CD4-positive, alpha-beta T cell treated with Interleukin-21 for 1 hour (primary cell): Measurements from ENCODE around the gene GPR34.
A peak's percentile ranks its signal among the peaks of the same experiment; 100 is the strongest.
"Not testable (repeated sequence)": the region's sequence is repeated elsewhere in the genome, so short reads cannot be mapped to it uniquely, and the experiment has no call there.

Source experiments
- DNase-seq: peaks from one replicate; pipeline ENCODE4 v3.0.0-alpha.2; 2020

GPR34 gene

DNA sequence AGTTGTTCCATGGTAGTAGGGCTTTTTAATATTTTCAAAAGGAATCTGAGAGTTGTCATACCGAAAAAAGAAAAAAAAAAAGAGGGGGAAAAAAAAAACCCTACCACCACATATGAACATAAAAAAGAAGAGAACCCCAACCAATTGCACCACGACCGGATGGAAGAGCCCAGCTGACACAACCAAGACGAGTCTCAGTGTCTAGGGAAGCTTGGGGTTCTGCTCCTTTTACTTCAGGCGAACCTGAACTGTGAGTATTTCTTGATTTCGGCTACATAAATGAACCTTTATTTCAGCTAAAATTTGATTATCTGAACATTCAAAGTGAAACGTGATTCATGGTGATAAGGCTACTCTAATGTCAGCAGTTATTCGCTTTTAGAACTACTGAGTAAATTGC is at the start of gene GPR34:
GPR34 (plus strand) TSS at position 139 of the 400 bp plus-strand sequence. CDS start 6,661 bp downstream, outside the sequence.
- peak; percentile 6 for DNase-seq

DNA sequence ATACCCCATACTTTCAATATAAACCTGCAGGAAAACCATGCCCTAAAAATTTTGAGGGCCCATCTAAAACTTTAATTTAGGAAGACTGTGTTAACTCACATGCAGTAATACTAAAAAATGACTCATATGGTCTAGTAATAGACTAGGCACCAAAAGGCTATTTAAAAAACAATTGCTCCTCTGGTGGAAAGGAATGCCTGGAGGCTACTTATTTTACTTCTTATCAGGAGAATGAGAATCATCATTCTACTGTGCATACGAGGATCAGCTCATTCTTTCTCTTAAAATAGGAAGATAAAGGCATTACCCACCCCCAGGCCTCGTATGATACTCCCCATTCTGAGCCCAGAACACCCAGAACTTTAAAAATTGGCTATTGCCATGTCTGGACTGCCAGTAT is 42.6 kb upstream of the GPR34 start:
- not testable (repeated sequence) for DNase-seq

DNA sequence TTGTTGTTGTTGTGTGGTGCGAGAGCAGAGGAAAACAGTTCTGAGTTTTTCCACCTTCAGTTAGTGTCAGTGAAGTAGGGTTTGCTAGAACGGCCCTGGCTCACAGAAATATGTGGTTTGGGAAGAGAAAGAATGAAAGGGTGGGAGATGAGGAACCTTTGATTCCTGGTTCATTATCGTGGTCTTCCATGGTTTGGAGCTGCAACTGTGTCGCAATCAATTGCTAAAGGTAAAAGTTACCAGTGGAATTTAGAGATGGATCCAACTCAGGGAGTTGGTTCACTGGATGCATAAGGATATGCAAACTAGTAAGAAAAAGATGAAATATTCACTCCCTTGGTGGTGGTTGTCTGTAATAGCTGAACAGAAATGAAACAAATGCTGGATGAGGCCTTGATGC is 35.6 kb upstream of the GPR34 start:
- no peak for DNase-seq

GRCh38 chrX:41655101-41655500 is 33.7 kb upstream of the GPR34 start:
- DNase-seq: no peak

DNA sequence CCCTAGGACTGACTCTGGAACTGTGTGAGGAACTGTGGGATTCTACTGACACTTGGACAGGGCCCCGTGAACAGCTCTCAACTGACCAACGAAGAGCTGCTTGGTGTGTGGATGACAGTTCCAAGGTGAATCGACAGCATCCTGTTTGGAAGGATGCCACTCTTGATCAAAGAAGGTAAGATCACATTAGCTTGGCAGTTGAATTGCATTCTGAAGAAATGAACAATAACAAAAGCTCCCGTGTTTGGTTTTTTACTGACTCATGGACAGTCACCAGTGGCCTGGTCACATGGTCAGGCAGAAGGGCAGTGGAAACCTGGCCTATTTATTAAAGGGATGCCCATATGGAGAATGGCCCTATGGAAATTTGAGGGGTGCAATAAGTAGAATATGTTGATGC is 33.1 kb upstream of the GPR34 start:
- no peak for DNase-seq

GRCh38 chrX:41661366-41662095 is 27.2 kb upstream of the GPR34 start:
- no peak for DNase-seq

DNA sequence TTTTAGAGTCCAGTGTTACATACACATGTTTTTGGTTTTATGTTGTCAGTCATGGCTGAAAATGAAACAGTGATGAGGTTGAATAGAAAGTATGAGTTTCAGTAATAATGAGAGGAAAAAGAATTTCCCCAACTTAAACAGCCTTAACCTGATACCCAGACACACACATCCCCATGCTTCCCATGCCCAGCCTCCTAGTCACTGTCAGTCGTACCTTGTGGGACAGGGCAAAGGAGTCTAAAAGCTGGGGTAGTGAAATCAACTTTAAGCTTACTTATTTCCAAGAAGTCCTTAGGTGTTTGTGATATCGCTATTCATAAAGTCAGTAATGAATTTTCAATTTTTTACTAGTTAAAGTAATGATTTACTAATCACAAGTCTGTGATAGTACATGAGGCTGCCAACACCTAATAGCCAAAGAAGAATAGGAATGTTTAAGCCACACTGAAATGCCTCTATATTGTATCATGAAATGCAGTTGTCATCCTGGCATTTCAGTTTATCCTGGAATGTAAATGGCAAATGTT is 24.3 kb upstream of the GPR34 start:
- no peak for DNase-seq

DNA sequence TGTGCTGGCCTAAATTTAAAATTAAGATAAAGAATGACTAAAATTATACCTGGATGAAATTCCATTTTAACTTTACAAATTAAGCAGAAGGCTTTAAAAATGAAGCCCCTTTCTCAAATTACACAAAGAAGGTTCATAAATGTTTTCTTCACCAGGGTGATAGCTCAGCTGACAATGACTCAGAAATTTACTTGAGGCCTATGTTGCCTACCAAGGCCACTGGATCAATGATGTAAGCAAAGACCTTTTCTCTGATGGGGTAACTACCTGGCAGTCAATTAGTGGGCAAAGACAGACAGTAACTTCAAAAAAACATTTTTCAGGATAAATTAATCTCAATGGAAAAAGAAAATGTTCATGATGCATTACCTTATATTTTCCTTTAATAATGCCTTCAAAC is 23.9 kb upstream of the GPR34 start:
- DNase-seq: no peak

- no peak for DNase-seq
These were observed 23.1 kb upstream of the GPR34 start for GRCh38 chrX:41665686-41666085.

DNA sequence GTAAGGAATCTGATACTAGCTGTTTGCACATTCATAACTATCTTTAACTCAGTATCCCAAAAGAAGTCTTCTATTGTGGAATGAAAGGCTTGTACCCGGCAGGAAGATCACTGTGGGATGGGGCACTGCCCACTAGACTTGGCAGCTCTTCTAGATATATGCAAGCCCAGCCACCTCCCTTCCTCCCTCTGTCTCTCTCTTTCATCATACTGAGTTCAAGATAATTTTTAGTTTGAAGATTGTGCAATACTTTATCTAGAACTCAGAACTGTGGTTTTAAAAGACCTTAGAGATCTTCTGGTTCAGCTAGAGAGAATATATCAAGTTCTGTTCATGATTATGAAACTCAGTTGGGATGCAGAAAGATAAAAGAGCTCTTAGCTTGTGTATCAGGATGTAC is 22.5 kb upstream of the GPR34 start:
- DNase-seq: no peak

- no peak for DNase-seq
These were observed 21.1 kb upstream of the GPR34 start for GRCh38 chrX:41667631-41668030.

DNA sequence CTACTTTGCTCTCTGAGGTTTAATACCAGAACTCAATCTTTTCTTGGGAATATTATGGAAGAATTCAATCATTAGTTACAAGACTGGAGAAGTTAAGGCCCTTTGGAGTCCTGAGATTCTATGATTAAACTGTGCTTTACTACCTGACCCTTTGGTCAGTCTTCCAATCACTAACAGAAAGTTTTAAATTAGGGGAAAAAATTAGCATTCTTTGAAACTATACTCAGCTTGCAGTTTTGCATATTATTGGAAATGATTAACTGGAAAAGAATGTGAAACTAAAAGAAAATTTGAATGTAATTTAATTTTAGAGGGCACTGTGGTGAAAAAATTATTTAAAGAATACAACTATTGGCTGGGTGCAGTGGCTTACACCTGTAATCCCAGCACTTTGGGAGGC is 18.7 kb upstream of the GPR34 start:
- no peak for DNase-seq

GRCh38 chrX:41671082-41671481 is 17.7 kb upstream of the GPR34 start:
- no peak for DNase-seq

DNA sequence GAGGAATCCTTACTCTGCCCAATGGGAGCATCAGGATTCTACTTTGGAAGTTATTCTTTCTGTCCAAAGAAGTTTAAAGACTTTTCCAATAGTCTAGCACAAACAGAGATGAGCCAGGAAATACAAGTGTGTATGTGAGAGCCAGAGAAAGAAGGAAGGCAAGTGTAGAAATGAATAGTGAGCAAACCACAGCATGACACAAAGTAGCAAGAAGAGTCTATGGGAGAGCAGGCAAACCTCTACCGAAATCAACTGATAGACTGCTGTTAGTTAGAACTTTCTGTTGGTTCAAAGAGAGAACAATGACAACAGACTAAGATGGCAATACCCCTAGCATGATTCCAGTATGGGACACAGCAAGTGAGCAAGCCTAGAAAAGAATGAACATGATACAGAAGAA is 16.1 kb upstream of the GPR34 start:
- DNase-seq: no peak

DNA sequence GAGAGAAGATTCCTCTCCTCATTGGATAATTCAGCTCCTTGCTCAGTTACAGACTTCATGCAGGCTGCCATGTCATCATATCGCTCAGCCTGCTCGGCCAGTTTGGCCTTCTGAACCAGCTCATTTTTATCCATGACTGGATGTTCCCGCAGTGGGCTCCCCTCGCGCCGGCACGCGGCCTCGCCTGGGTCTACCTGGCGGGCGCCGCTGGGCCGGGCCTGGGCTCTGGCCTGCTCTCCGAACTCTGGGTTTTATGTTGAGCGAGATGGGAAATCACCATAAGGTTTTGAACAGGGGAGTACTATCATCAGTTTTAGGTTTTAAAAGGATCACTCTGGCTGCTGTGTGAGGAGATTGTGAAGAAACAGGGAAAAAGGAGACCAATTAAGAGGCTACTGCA is 12.4 kb upstream of the GPR34 start:
- not testable (repeated sequence) for DNase-seq

- no peak for DNase-seq
These were observed 11.4 kb upstream of the GPR34 start for GRCh38 chrX:41677183-41678060.

GRCh38 chrX:41684138-41684537 is 4.6 kb upstream of the GPR34 start:
- no peak for DNase-seq

DNA sequence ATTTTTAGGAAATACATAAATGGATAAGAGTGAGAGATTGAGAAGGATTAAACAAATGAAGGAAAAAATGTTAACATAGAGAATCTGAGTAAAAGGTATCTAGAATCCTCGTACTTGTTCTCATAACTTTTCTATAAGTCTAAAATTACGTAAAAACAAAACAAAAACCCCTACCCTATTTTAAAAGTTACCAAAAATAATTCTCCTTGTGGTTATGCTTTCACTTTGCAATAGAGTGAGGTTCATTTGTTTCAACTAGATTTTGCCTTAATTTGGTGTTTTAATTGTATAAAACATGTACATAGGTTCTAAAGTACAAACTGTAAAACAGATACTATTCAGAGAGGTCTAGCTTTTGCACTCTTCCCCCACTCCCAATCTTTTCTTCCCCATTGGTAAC is 3.8 kb upstream of the GPR34 start:
- no peak for DNase-seq

- no peak for DNase-seq
These were observed 2.0 kb upstream of the GPR34 start for GRCh38 chrX:41686788-41687187.

DNA sequence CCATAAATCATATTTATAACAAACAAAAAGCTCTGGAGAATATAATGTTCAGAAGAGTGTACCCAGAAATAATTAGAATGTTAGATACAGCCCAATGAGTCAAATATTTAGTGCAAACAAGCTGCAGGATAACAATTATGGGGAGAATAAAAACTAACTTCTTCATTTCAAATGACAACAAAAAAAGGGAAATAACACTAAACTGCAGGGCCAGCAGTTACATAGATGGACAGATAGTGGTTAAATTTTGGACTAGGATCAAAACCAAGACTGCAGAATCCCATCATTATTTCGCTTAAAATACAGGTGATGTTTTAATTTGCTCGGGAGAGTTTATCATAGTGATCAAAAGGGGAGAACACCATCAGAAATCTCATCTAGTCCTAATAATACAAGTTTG is 617 bp upstream of the GPR34 start:
- no peak for DNase-seq

DNA sequence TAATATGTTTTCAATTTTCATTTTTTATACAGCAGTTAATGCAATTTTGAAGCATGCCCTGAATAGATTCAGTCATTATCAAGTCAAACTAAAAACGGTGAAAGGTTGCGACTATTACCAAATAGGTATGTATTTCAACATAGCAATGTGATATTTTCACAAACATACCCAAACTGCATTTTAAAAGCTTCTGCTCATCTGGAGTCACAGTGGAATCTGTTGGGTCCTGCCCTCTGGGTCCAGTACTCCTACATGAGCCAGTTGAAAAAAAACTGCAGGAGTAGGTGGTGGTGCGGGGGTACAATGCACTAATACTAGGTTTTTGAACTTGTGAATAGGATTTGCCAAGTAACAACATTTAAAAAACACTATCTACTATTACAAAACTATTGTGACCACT is 938 bp downstream of the GPR34 start:
- no peak for DNase-seq

DNA sequence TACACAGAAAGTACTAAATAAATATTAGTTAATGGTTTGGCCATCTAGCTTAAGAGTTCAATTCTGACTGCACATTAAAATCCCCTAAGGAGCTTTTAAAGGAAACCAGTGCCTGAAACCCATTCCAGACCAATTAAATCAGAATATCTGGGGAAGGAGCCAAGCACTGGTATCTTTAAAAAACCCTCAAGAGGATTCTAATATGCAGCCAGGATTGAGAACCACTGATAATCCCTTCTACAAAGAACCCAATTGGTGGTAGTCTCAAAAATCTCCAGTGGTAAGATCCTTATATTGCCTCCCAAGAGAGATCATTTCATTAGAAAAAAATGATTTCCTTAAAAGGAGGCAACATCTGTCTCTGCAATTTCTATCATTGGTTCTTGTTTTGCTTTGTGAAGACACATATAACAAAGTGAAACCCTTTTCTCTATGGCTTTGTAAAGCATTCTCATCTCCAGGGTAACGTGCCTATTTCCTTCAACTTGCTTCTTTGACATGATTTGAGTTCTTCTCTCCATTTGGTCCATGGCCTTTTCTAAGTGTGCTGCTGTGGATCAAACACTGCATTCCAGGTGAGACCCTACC is 3.5 kb downstream of the GPR34 start:
- no peak for DNase-seq

DNA sequence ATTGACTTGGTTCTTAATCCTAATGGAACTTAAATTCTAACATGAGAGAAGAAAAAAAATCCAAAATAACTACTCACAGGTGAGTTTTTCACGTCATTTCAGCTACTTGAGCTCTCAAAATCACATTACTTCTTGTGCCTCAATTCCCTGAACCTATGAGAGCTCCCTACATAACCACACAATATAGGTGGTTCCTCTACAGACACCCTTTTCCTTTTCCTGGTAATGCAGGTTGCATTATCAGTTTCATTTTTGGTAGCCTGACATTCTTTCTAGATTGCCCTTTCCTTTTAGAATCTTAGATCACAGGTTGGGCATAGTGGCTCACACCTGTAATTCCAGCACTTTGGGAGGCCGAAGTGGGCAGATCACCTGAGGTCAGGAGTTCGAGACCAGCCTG is 4.3 kb downstream of the GPR34 start:
- DNase-seq: peak; percentile 1

- DNase-seq: peak; percentile 33
These were observed 6.7 kb downstream of the GPR34 start for GRCh38 chrX:41695426-41695825.
